Measurements from ENCODE around the gene LYPLA2. TPM values are rescaled to one million over a fixed set of nuclear protein-coding genes. Genes with fewer than 3 reads are reported as not detected.
"Not testable (repeated sequence)": the region's sequence is repeated elsewhere in the genome, so short reads cannot be mapped to it uniquely, and the experiment has no call there.

Gene LYPLA2
- total RNA-seq, 1 experiment from 2014 or later = 385 TPM

DNA sequence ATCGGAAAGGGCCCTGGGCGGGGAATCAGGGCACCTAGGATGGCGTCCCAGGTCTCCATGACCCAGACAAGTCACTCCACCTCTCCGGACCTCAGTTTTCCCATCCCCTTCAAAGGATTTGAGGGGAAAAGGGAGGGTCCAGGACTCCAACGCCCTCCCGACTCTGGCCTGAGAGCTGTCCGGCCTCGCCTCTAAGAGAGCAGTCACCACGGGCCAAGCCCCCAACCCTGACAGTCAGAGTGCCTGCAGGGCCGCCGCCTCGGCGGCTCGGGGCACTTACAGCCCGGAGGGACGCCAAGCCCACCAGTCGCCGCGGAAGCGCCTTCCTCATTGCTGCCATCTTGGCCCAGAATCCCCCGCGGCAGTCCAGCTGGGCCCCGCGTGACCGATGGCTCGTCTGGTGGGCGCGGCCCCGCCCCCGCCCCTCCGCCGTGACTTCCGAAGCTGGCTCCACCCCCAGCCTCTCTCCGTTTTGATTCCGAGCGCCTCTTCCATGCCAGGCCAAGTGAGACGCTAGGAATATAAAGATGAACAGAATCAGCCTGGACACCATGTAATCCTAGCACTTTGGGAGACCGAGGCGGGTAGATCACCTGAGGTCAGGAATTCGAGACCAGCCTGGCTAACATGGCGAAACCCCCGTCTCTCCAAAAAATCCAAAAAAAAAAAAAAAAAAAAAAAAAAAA, 34.3 kb downstream of the LYPLA2 start, which contains the start of gene HMGCL:
Gene HMGCL (minus strand): TSS at position 354 of the 686 bp plus-strand sequence. CDS start 14 bp downstream, at position 340.
- Histone ChIP-seq H3K36me3 (replicated peaks; ENCODE audit: control insufficient read depth, insufficient read depth, low read length) (no peaks in the 10 kb centered on the region), H3K4me3 (ENCODE audit: insufficient read depth, low read depth, low read length) (peak within 1 kb of the TSS; percentile 98), H3K27me3 (ENCODE audit: control insufficient read depth, insufficient read depth, low read length) (no peaks in the 10 kb centered on the region)
- peak; percentile 93 for DNase-seq

DNA sequence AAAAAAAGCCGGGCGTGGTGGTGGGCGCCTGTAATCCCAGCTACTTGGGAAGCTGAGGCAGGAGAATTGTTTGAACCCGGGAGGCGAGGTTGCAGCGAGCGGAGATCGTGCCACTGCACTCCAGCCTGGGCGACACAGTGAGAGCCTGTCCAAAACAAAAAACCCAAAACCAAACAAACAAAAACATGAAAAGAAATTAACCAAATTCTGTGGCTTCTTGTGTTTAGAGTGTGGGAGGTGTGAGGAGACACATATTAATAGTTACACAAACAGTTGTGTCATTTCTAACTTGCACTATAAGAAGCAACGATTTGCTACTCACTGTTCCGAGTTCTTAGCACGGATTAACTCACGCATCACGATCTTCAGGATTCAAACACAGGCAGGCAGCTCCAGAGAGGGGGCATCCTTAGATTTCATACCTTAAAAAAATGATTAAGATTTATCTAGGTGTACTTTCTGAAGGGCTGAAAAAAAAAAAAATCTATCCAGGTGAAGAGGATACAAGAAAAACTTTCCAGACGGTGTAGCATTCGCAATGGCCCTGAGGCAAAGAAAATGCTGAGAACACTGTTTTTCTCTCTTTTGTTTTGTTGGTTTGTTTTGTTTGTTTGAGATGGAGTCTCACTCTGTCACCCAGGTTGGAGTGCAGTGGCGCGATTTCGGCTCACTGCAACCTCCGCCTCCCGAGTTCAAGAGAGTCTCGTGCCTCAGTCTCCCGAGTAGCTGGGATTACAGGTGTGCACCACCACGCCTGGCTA, 35.0 kb downstream of the LYPLA2 start:
- DNase-seq = no peak
- no peaks in the 10 kb centered on the region for H3K36me3 ChIP-seq (replicated peaks; ENCODE audit: control insufficient read depth, insufficient read depth, low read length)

DNA sequence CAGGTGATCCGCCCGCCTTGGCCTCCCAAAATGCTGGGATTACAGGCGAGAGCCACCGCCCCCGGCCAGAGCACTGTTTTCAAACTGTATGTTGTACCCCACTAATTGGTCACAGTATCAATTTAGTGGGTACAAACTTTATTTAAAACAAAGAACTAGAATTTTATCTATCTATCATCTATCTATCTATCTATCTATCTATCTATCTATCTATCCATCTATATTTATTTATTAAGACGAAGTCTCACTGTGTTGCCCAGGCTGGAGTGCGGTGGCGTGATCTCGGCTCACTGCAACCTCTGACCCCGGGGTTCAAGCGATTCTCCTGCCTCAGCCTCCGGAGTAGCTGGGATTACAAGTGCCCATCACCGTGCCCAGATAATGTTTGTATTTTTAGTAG, 35.6 kb downstream of the LYPLA2 start:
- not testable (repeated sequence) for H3K4me3 ChIP-seq (ENCODE audit: insufficient read depth, low read depth, low read length); H3K27me3 ChIP-seq (ENCODE audit: control insufficient read depth, insufficient read depth, low read length); DNase-seq; H3K36me3 ChIP-seq (replicated peaks; ENCODE audit: control insufficient read depth, insufficient read depth, low read length)

More for the DNA sequence above, 35.0 kb downstream of the LYPLA2 start:
- H3K27me3 ChIP-seq (ENCODE audit: control insufficient read depth, insufficient read depth, low read length) = no peaks in the 10 kb centered on the region
- H3K4me3 ChIP-seq (ENCODE audit: insufficient read depth, low read depth, low read length) = peak overlapping the region; percentile 98

DNA sequence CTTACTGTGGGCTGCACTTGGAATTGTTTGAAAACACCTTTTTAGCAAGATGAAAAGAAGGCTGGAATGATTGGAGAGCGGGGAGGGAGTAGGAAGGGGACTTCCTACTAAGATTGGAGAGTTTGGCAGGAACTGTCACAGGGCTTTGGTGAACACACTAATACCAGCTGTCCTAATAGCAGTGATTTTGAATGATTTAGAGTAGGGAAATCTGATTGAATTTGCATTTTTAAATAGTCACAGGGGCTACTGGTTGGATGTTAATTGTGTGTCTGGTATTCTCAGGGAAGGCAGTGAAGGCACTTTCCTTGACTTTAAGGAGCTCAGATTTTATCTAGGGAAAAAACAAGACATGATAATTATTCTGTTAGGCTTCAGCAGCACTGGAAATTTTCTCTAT, 36.8 kb downstream of the LYPLA2 start:
- no peak for DNase-seq
- no peaks in the 10 kb centered on the region for H3K36me3 ChIP-seq (replicated peaks; ENCODE audit: control insufficient read depth, insufficient read depth, low read length)
- no peaks in the 10 kb centered on the region for H3K27me3 ChIP-seq (ENCODE audit: control insufficient read depth, insufficient read depth, low read length)
- no peak overlapping the region for H3K4me3 ChIP-seq (ENCODE audit: insufficient read depth, low read depth, low read length)

DNA sequence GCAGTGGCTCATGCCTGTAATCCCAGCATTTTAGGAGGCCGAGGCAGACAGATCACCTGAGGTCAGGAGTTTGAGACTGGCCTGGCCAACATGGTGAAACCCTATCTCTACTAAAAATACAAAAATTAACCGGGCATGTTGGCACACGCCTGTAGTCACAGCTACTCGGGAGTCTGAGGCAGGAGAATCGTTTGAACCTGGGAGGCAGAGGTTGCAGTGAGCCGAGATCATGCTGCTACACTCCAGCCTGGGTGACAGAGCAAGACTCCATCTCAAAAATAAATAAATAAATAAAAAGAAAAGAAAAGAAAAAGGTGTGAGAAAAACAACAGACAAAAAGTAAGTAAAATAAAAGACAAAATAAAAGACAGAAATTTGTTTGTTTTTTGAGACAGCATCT, 43.2 kb downstream of the LYPLA2 start:
- not testable (repeated sequence) for H3K36me3 ChIP-seq (replicated peaks; ENCODE audit: control insufficient read depth, insufficient read depth, low read length); H3K4me3 ChIP-seq (ENCODE audit: insufficient read depth, low read depth, low read length); DNase-seq; H3K27me3 ChIP-seq (ENCODE audit: control insufficient read depth, insufficient read depth, low read length)

DNA sequence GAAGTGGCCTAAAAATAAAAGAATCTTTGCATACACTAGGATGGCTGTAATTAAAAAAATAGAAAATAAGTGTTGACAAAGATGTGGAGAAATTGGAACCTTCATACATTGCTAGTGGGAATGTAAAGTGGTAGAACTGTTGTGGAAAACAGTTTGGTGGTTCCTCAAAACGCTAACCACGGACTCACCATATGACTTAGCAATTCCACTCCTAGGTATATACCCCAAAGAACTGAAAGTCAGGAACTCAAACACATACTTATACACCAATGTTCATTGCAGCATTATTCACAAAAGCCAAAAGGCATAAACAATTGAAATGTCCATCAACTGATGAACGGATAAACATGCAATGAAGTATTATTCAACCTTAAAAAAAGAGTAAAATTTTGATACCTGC, 45.1 kb downstream of the LYPLA2 start:
- DNase-seq = no peak
- no peaks in the 10 kb centered on the region for H3K36me3 ChIP-seq (replicated peaks; ENCODE audit: control insufficient read depth, insufficient read depth, low read length)
- peaks cover 6% of the 10 kb centered on the region for H3K27me3 ChIP-seq (ENCODE audit: control insufficient read depth, insufficient read depth, low read length)
- no peak overlapping the region for H3K4me3 ChIP-seq (ENCODE audit: insufficient read depth, low read depth, low read length)

DNA sequence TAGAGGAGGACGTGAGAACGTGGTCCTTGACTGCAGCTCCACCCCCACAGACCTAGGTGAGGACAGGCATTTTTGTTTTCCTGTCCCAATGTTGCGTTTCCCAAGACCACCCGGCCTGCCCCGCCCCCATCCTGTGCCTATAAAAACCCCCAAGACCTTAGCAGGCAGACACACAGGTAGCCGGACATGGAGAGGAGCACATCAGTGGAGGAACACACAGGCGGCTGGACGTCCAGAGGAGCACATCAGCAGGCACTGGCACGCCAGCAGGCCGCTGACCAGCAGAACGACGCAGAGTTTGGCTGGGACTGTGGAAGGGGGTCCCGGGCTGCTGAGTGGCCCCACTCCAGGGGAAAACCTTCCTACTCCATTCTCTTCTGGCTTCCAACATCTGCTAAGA, 47.0 kb downstream of the LYPLA2 start:
- peak; percentile 10 for DNase-seq
- peak overlapping the region; percentile 46 for H3K4me3 ChIP-seq (ENCODE audit: insufficient read depth, low read depth, low read length)
- H3K36me3 ChIP-seq (replicated peaks; ENCODE audit: control insufficient read depth, insufficient read depth, low read length) = no peaks in the 10 kb centered on the region
- H3K27me3 ChIP-seq (ENCODE audit: control insufficient read depth, insufficient read depth, low read length) = peaks cover 7% of the 10 kb centered on the region

DNA sequence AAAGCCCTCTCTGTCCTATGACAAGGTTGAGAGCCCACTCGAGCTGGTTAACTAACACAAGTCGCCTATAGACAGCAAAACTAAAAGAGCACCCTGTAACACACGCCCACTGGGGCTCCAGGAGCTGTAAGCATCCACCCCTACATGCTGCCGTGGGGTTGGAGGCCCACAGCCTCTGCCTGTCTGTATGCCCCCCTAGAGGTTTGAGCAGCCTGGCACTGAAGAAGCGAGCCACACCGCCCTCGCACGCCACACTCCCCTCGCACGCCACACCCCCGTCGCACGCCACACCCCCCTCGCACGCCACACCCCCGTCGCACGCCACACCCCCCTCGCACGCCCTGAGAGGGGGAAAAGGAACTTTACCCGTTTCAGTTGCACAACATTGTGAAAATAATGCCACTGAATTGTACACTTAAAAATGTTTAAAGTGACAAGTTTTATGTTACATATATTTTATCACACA, 47.5 kb downstream of the LYPLA2 start:
- Histone ChIP-seq H3K36me3 (replicated peaks; ENCODE audit: control insufficient read depth, insufficient read depth, low read length) (no peaks in the 10 kb centered on the region), H3K27me3 (ENCODE audit: control insufficient read depth, insufficient read depth, low read length) (peaks cover 7% of the 10 kb centered on the region), H3K4me3 (ENCODE audit: insufficient read depth, low read depth, low read length) (peak overlapping the region; percentile 46)
- peak; percentile 86 for DNase-seq

DNA sequence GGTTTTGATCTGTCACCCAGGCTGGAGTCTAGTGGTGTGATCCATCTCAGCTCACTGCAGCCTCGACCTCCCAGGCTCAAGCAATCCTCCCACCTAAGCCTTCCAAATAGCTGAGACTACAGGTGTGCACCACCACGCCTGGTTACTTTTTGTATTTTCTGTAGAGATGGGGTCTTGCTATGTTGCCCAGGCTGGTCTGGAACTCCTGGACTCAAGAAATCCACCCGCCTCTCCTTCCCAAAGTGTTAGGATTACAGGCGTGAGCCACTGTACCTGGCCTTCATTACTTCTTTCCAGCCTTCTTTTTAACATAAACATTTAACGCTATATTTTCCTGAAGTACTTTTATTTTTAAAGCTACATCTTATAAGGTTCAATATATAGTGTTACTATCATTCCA, 52.7 kb downstream of the LYPLA2 start:
- H3K27me3 ChIP-seq (ENCODE audit: control insufficient read depth, insufficient read depth, low read length) = peaks cover 1% of the 10 kb centered on the region
- H3K4me3 ChIP-seq (ENCODE audit: insufficient read depth, low read depth, low read length) = no peak overlapping the region
- no peak for DNase-seq
- no peaks in the 10 kb centered on the region for H3K36me3 ChIP-seq (replicated peaks; ENCODE audit: control insufficient read depth, insufficient read depth, low read length)

Other genes starting within 250 kb of the LYPLA2 start
- gene ID3, start 231.6 kb upstream of the LYPLA2 start, total RNA-seq (2014; rRNA removed; shearing (Covaris generic)) = 149 and 160 TPM in 2 replicates
- gene RPL11, start 99.3 kb upstream of the LYPLA2 start, total RNA-seq (2014; rRNA removed; shearing (Covaris generic)) = 1,671 and 2,124 TPM in 2 replicates
- 54.0 and 55.4 TPM in 2 replicates for gene ELOA, start 47.7 kb upstream of the LYPLA2 start, total RNA-seq (2014; rRNA removed; shearing (Covaris generic))
- gene PITHD1, start 12.7 kb upstream of the LYPLA2 start, total RNA-seq (2014; rRNA removed; shearing (Covaris generic)) = 122 and 125 TPM in 2 replicates
- 72.0 and 103 TPM in 2 replicates for gene GALE, start 9.6 kb downstream of the LYPLA2 start, total RNA-seq (2014; rRNA removed; shearing (Covaris generic))
- gene HMGCL, start 34.3 kb downstream of the LYPLA2 start, total RNA-seq (2014; rRNA removed; shearing (Covaris generic)) = 35.8 and 53.1 TPM in 2 replicates
- 8.2 and 10.8 TPM in 2 replicates for gene FUCA1, start 77.1 kb downstream of the LYPLA2 start, total RNA-seq (2014; rRNA removed; shearing (Covaris generic))
- gene CNR2, start 122.2 kb downstream of the LYPLA2 start, total RNA-seq (2014; rRNA removed; shearing (Covaris generic)) = not detected in 2 replicates
- 144 and 147 TPM in 2 replicates for gene PNRC2, start 168.7 kb downstream of the LYPLA2 start, total RNA-seq (2014; rRNA removed; shearing (Covaris generic))
- gene SRSF10, start 189.2 kb downstream of the LYPLA2 start, total RNA-seq (2014; rRNA removed; shearing (Covaris generic)) = 82.8 and 122 TPM in 2 replicates